SK-N-SH treated with all-trans-retinoic acid at 6 μM for 48 hours (cell line): Measurements from ENCODE around the gene UTRN.

Source experiments
- ATAC-seq: fragments of 200-7000 bp; cut with Tn5 transposase; 3 replicates; pipeline ENCODE4 v1.9.1; 2020; ENCODE audit warnings: mild to moderate bottlenecking, moderate library complexity
- ARNTL ChIP-seq: fragments of 450-650 bp; formaldehyde crosslinking; IDR thresholded peaks from 2 replicates; pipeline ENCODE4 v1.5.0; 2020; ENCODE audit warnings: low read depth, mild to moderate bottlenecking, moderate library complexity, borderline replicate concordance
- BACH2 ChIP-seq: fragments of 250-450 bp; sonication (Bioruptor Pico); IDR thresholded peaks from 2 replicates; pipeline ENCODE4 v1.9.0; 2021; ENCODE audit warnings: mild to moderate bottlenecking, borderline replicate concordance
- CSDC2 ChIP-seq: fragments of 250-450 bp; sonication (Bioruptor Pico); IDR thresholded peaks from 2 replicates; pipeline ENCODE4 v1.5.0; 2020; ENCODE audit warnings: mild to moderate bottlenecking, moderate library complexity
- ESRRG ChIP-seq: fragments of 250-450 bp; sonication (Bioruptor Pico); IDR thresholded peaks from 2 replicates; pipeline ENCODE4 v1.6.1; 2021; ENCODE audit warnings: mild to moderate bottlenecking
- ISL1 ChIP-seq: fragments of 250-450 bp; sonication (Bioruptor Pico); IDR thresholded peaks from 2 replicates; pipeline ENCODE4 v2.1.2; 2022; ENCODE audit warnings: mild to moderate bottlenecking, moderate library complexity
- OSR1 ChIP-seq: fragments of 250-450 bp; sonication (Bioruptor Pico); IDR thresholded peaks from 2 replicates; pipeline ENCODE4 v1.8.0; 2022; ENCODE audit warnings: moderate library complexity, mild to moderate bottlenecking, inconsistent platforms
- PATZ1 ChIP-seq: fragments of 250-450 bp; sonication (Bioruptor Pico); IDR thresholded peaks from 2 replicates; pipeline ENCODE4 v1.8.0; 2020; ENCODE audit warnings: mild to moderate bottlenecking, moderate library complexity, borderline replicate concordance
- POU6F1 ChIP-seq: fragments of 250-450 bp; sonication (Bioruptor Pico); IDR thresholded peaks from 2 replicates; pipeline ENCODE4 v1.8.0; 2021; ENCODE audit warnings: low read depth, mild to moderate bottlenecking, moderate library complexity, borderline replicate concordance
- PPARA ChIP-seq: fragments of 250-450 bp; sonication (Bioruptor Pico); IDR thresholded peaks from 2 replicates; pipeline ENCODE4 v1.5.0; 2020; ENCODE audit warnings: mild to moderate bottlenecking, borderline replicate concordance
- RARB ChIP-seq: fragments of 250-450 bp; sonication (Bioruptor Pico); IDR thresholded peaks from 2 replicates; pipeline ENCODE4 v1.8.0; 2021; ENCODE audit warnings: mild to moderate bottlenecking, moderate library complexity
- SNAI2 ChIP-seq: fragments of 250-450 bp; sonication (Bioruptor Pico); IDR thresholded peaks from 2 replicates; pipeline ENCODE4 v1.5.0; 2020; ENCODE audit warnings: mild to moderate bottlenecking, moderate library complexity
- TCF4 ChIP-seq: fragments of 250-450 bp; sonication (Bioruptor Pico); IDR thresholded peaks from 2 replicates; pipeline ENCODE4 v1.8.0; 2021; ENCODE audit warnings: mild to moderate bottlenecking, moderate library complexity, borderline replicate concordance
- TOX ChIP-seq: fragments of 250-450 bp; sonication (Bioruptor Pico); IDR thresholded peaks from 2 replicates; pipeline ENCODE4 v1.8.0; 2021; ENCODE audit warnings: mild to moderate bottlenecking, moderate library complexity, borderline replicate concordance
- ZC3H10 ChIP-seq: fragments of 250-450 bp; sonication (Bioruptor Pico); IDR thresholded peaks from 2 replicates; pipeline ENCODE4 v1.5.1; 2021; ENCODE audit warnings: mild to moderate bottlenecking, moderate library complexity
- ZFP3 ChIP-seq: fragments of 250-450 bp; sonication (Bioruptor Pico); IDR thresholded peaks from 2 replicates; pipeline ENCODE4 v1.5.0; 2020; ENCODE audit warnings: mild to moderate bottlenecking, moderate library complexity
- ZFP30 ChIP-seq: fragments of 450-650 bp; formaldehyde crosslinking; IDR thresholded peaks from 2 replicates; pipeline ENCODE4 v1.5.0; 2022; ENCODE audit warnings: mild to moderate bottlenecking, moderate library complexity
- ZNF565 ChIP-seq: fragments of 450-650 bp; formaldehyde crosslinking; conservative IDR thresholded peaks from 2 replicates; pipeline ENCODE4 v1.5.0; 2020; ENCODE audit warnings: low read depth, mild to moderate bottlenecking, moderate library complexity
- ZNF70 ChIP-seq: fragments of 450-650 bp; formaldehyde crosslinking; IDR thresholded peaks from 2 replicates; pipeline ENCODE4 v1.5.0; 2020; ENCODE audit warnings: mild to moderate bottlenecking, moderate library complexity
- ZNF8 ChIP-seq: fragments of 450-650 bp; formaldehyde crosslinking; IDR thresholded peaks from 2 replicates; pipeline ENCODE4 v1.5.0; 2020; ENCODE audit warnings: mild to moderate bottlenecking, moderate library complexity
- TF ChIP-seq, protein P1 (sequence below): fragments of 250-450 bp; sonication (Bioruptor Pico); IDR thresholded peaks from 2 replicates; pipeline ENCODE4 v1.5.1; 2021; ENCODE audit warnings: mild to moderate bottlenecking, moderate library complexity
- TF ChIP-seq, protein P2 (sequence below): fragments of 250-450 bp; sonication (Bioruptor Pico); IDR thresholded peaks from 2 replicates; pipeline ENCODE4 v1.5.1; 2020; ENCODE audit warnings: low read depth, mild to moderate bottlenecking, moderate library complexity
- TF ChIP-seq, protein P3 (sequence below): fragments of 250-450 bp; sonication (Bioruptor Pico); IDR thresholded peaks from 2 replicates; pipeline ENCODE4 v1.5.0; 2020; ENCODE audit warnings: mild to moderate bottlenecking, moderate library complexity

The UTRN gene

DNA sequence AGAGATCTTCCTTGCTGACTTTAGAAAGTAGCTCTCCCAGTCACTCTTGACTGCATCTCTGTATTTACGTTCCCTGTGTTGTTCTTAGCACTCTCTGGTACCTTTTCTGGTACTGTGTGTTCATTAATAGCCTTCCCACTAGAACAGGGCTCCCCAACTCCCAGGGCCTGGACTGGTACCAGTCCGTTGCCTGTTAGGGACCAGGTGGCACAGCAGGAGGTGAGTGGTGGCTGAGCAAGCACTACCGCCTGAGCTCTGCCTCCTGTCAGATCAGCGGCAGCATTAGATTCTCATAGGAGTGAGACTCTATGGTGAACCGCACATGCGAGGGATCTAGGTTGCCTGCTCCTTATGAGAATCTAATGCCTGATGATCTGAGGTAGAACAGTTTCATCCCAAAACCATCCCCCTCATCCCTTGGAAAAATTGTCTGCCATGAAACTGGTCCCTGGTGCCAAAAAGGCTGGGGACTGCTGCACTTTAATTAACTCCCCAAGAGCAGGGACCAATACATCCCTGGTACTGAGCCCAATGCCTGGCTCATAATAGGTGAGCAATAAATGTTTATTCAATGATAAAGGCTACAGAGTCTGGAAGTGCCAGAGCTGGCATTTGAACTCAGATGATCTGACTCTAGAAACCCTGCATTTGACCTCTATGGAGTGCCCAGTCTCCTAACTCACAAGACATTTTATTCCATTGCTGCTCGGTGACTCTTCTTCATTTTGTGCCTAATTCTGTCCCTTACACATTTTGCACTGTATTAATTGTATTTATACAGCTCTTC lies 11.0 kb downstream of the UTRN start:
- no peak for ATAC-seq
- TF ChIP-seq CSDC2 (no peak), BACH2 (CRISPR knock-in tag) (no peak), ZNF8 (CRISPR knock-in tag) (no peak), ZNF70 (CRISPR knock-in tag) (no peak), ZC3H10 (no peak), ZFP30 (CRISPR knock-in tag) (no peak)
- TF ChIP-seq, protein P1, sequence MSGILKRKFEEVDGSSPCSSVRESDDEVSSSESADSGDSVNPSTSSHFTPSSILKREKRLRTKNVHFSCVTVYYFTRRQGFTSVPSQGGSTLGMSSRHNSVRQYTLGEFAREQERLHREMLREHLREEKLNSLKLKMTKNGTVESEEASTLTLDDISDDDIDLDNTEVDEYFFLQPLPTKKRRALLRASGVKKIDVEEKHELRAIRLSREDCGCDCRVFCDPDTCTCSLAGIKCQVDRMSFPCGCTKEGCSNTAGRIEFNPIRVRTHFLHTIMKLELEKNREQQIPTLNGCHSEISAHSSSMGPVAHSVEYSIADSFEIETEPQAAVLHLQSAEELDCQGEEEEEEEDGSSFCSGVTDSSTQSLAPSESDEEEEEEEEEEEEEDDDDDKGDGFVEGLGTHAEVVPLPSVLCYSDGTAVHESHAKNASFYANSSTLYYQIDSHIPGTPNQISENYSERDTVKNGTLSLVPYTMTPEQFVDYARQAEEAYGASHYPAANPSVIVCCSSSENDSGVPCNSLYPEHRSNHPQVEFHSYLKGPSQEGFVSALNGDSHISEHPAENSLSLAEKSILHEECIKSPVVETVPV (CRISPR knock-in tag): no peak
- TF ChIP-seq, all 23 proteins: peak for 0

DNA sequence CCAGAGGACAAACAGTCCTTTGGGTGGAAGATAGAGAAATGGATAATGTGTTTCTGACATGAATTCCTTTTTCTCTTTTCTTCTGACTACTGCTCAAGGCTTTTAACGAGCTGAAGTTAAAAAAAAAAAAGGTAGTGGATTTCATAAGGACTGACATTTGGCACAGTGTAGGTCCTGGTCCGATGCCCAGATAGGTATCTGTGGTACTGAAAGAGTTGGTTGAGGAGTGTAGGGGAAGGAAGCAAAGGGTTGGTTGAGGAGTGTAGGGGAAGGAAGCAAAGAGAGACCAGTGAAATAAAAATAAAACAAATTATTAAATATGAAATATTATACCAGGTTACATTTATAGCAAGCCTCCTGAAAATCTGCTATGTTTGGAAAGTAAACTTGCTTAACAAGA lies 11.8 kb downstream of the UTRN start:
- ATAC-seq: no peak
- no peak for TF ChIP-seq TCF4 (CRISPR knock-in tag)
- TF ChIP-seq TOX (CRISPR knock-in tag): no peak
- no peak for TF ChIP-seq BACH2 (CRISPR knock-in tag)
- TF ChIP-seq SNAI2 (CRISPR knock-in tag): no peak
- no peak for TF ChIP-seq POU6F1 (CRISPR knock-in tag)
- TF ChIP-seq OSR1: no peak
- no peak for TF ChIP-seq ZC3H10
- TF ChIP-seq ZNF565 (CRISPR knock-in tag): no peak
- no peak for TF ChIP-seq PPARA
- TF ChIP-seq, protein P2, sequence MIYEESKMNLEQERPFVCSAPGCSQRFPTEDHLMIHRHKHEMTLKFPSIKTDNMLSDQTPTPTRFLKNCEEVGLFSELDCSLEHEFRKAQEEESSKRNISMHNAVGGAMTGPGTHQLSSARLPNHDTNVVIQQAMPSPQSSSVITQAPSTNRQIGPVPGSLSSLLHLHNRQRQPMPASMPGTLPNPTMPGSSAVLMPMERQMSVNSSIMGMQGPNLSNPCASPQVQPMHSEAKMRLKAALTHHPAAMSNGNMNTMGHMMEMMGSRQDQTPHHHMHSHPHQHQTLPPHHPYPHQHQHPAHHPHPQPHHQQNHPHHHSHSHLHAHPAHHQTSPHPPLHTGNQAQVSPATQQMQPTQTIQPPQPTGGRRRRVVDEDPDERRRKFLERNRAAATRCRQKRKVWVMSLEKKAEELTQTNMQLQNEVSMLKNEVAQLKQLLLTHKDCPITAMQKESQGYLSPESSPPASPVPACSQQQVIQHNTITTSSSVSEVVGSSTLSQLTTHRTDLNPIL (CRISPR knock-in tag): no peak
- no peak for TF ChIP-seq RARB
- TF ChIP-seq PATZ1 (CRISPR knock-in tag): no peak
- TF ChIP-seq ISL1: no peak
- TF ChIP-seq, all 23 proteins: peak for 0

DNA sequence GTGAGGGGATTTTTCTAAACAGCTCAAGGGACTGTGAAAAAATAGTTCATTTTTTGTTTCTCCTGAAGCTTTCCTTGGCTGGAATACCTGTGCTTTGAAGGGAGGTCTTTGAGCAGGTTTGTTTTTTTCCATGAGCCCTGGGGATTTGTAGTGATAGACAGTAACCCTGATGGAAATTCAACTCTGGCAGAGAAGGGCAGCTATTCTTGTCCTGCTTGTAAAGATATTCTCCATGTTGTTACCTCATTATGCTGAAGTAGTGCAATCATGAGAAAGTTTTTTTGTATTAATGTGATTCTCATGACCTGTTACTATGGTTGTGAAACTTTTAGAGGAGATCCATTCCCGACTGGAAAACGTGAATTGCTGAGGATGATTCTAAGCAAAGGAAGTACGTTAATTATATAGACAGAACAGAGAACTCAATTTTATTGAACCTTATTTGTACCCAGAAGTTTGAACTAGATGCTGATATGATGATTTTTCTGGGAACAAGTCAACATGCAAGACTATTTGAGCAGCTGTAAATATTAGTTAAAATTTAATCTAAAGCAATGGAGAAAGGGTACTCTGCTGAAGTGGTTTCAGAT lies 12.5 kb downstream of the UTRN start:
- no peak for ATAC-seq
- TF ChIP-seq CSDC2 (no peak), ZFP30 (CRISPR knock-in tag) (no peak), ZC3H10 (no peak), TOX (CRISPR knock-in tag) (no peak), ARNTL (CRISPR knock-in tag) (no peak), PPARA (no peak), ESRRG (CRISPR knock-in tag) (no peak), ZFP3 (CRISPR knock-in tag) (no peak), PATZ1 (CRISPR knock-in tag) (no peak), ZNF8 (CRISPR knock-in tag) (no peak)
- TF ChIP-seq, protein P3, sequence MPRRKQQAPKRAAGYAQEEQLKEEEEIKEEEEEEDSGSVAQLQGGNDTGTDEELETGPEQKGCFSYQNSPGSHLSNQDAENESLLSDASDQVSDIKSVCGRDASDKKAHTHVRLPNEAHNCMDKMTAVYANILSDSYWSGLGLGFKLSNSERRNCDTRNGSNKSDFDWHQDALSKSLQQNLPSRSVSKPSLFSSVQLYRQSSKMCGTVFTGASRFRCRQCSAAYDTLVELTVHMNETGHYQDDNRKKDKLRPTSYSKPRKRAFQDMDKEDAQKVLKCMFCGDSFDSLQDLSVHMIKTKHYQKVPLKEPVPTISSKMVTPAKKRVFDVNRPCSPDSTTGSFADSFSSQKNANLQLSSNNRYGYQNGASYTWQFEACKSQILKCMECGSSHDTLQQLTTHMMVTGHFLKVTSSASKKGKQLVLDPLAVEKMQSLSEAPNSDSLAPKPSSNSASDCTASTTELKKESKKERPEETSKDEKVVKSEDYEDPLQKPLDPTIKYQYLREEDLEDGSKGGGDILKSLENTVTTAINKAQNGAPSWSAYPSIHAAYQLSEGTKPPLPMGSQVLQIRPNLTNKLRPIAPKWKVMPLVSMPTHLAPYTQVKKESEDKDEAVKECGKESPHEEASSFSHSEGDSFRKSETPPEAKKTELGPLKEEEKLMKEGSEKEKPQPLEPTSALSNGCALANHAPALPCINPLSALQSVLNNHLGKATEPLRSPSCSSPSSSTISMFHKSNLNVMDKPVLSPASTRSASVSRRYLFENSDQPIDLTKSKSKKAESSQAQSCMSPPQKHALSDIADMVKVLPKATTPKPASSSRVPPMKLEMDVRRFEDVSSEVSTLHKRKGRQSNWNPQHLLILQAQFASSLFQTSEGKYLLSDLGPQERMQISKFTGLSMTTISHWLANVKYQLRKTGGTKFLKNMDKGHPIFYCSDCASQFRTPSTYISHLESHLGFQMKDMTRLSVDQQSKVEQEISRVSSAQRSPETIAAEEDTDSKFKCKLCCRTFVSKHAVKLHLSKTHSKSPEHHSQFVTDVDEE (CRISPR knock-in tag): no peak
